Endodermal cell (in vitro differentiated cells): ENCODE results near the gene SLC6A9. TPM values are rescaled to one million over a fixed set of nuclear protein-coding genes. Genes with fewer than 3 reads are reported as not detected.

ENCODE experiments used
- DNase-seq: peaks from one replicate; pipeline ENCODE4 v3.0.0-alpha.2; 2017
- H3K27ac ChIP-seq: 2 replicates; pipeline ENCODE4 v1.5.1; 2013; ENCODE audit warnings: mild to moderate bottlenecking, low read depth, low read length, moderate library complexity
- H3K27me3 ChIP-seq: 2 replicates; pipeline ENCODE4 v1.6.1; 2013; ENCODE audit warnings: mild to moderate bottlenecking, low read length, moderate library complexity; ENCODE audit not compliant: insufficient read depth, control insufficient read depth, poor library complexity, severe bottlenecking
- H3K36me3 ChIP-seq: 2 replicates; pipeline ENCODE4 v1.7.0; 2013; ENCODE audit warnings: mild to moderate bottlenecking, low read length, moderate library complexity; ENCODE audit not compliant: control insufficient read depth, insufficient read depth
- H3K4me1 ChIP-seq: one replicate; pipeline ENCODE4 v1.7.0; 2013; ENCODE audit warnings: low read length; ENCODE audit not compliant: control insufficient read depth, insufficient read depth
- H3K4me3 ChIP-seq: 2 replicates; pipeline ENCODE4 v1.5.1; 2013; ENCODE audit warnings: mild to moderate bottlenecking, low read length, moderate library complexity
- H3K9ac ChIP-seq: 2 replicates; pipeline ENCODE4 v1.6.1; 2013; ENCODE audit warnings: mild to moderate bottlenecking, low read length, moderate library complexity; ENCODE audit not compliant: poor library complexity, severe bottlenecking; ENCODE audit errors: extremely low read depth
- H3K9me3 ChIP-seq: 2 replicates; pipeline ENCODE4 v1.6.1; 2013; ENCODE audit warnings: mild to moderate bottlenecking, low read length, moderate library complexity; ENCODE audit not compliant: control insufficient read depth
- H3K27ac Mint-ChIP-seq: 2 replicates; pipeline ENCODE4 v1.8.0; 2020; ENCODE audit warnings: mixed read lengths
- H3K27me3 Mint-ChIP-seq: 2 replicates; pipeline ENCODE4 v1.8.0; 2021; ENCODE audit warnings: mild to moderate bottlenecking, mixed read lengths; ENCODE audit not compliant: insufficient read depth
- H3K36me3 Mint-ChIP-seq: 2 replicates; pipeline ENCODE4 v1.8.0; 2020; ENCODE audit warnings: low read depth, mixed read lengths
- H3K4me1 Mint-ChIP-seq: 2 replicates; pipeline ENCODE4 v1.8.0; 2020; ENCODE audit warnings: mixed read lengths
- H3K4me3 Mint-ChIP-seq: 2 replicates; pipeline ENCODE4 v1.8.0; 2020; ENCODE audit warnings: mild to moderate bottlenecking, moderate library complexity, mixed read lengths
- H3K9me3 Mint-ChIP-seq: 2 replicates; pipeline ENCODE4 v1.8.0; 2020; ENCODE audit warnings: mild to moderate bottlenecking, mixed read lengths
- WGBS, 2 experiments: methylation state at CpG; one replicate each; pipeline versions ENCODE4 v1.1.5 to v1.1.7; 2013; ENCODE audit warnings: missing lambda C conversion rate in 2 of 2, mixed read lengths in 1 of 2; ENCODE audit not compliant: insufficient coverage in 1 of 2, insufficient read length in 1 of 2; 5-methylcytosine and 5-hydroxymethylcytosine counted together
- total RNA-seq, 2 donors: library from RNA; stranded (reverse); fragmentation: NEBNext Ultra II Directional in 1 of 2; extraction: Animal tissue kit (Norgen Biotek cat#: 25700) in 1 of 2; gene quantifications; 2 replicates in 1 of 2; 3 replicates in 1 of 2; pipeline ENCODE4 v1.2.1, GENCODE V29; 2021
- TF ChIP-seq, protein P1 (sequence below): fragments of 200-600 bp; sonication (generic); conservative IDR thresholded peaks from 2 replicates; pipeline ENCODE4 v1.5.0; 2021; ENCODE audit warnings: antibody characterized with exemption, mild to moderate bottlenecking

SLC6A9 gene
- total RNA-seq, 2 donors from 2014 or later, result 5.7 to 11.4 TPM

DNA sequence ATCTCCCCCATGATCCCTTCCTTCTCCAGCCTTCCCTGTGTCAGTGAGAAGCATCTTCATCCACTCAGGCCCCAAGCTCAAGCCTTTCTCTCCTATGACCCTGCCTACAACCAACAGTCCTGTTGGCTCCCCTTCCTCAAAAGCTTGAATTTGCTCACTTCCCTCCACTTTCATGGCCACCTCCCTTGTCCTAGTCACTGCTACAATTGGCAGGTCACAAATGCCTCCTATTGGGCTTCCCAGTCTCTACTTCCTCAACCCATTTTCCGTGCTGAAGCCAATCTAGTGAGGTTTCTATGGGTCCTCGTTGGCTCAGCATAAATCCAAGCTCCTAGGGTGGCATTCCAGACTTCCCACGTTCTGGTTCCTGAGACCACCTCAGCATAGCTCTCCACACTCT lies 40.2 kb upstream of the SLC6A9 start:
- Mint-ChIP-seq H3K9me3 (peaks cover 2% of the 10 kb centered on the region), H3K27me3 (peaks cover 29% of the 10 kb centered on the region), H3K36me3 (peaks cover 1% of the 10 kb centered on the region), H3K27ac (no peak overlapping the region), H3K4me1 (peaks cover 1% of the 10 kb centered on the region), H3K4me3 (no peak overlapping the region)
- no peak for DNase-seq
- Histone ChIP-seq H3K4me1 (no peaks in the 10 kb centered on the region), H3K27ac (no peak overlapping the region), H3K27me3 (peaks cover 29% of the 10 kb centered on the region), H3K9me3 (no peaks in the 10 kb centered on the region), H3K36me3 (no peaks in the 10 kb centered on the region), H3K4me3 (no peak overlapping the region), H3K9ac (no peak overlapping the region)
- WGBS, 2 experiments, result 66 to 76% methylated on average over 3 of the region's 3 CpGs
- TF ChIP-seq, protein P1, sequence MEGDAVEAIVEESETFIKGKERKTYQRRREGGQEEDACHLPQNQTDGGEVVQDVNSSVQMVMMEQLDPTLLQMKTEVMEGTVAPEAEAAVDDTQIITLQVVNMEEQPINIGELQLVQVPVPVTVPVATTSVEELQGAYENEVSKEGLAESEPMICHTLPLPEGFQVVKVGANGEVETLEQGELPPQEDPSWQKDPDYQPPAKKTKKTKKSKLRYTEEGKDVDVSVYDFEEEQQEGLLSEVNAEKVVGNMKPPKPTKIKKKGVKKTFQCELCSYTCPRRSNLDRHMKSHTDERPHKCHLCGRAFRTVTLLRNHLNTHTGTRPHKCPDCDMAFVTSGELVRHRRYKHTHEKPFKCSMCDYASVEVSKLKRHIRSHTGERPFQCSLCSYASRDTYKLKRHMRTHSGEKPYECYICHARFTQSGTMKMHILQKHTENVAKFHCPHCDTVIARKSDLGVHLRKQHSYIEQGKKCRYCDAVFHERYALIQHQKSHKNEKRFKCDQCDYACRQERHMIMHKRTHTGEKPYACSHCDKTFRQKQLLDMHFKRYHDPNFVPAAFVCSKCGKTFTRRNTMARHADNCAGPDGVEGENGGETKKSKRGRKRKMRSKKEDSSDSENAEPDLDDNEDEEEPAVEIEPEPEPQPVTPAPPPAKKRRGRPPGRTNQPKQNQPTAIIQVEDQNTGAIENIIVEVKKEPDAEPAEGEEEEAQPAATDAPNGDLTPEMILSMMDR, result no peak

- peaks cover 1% of the 10 kb centered on the region for H3K36me3 Mint-ChIP-seq
- WGBS, 2 experiments, result 86 to 88% methylated on average over 1 to 2 of the region's 2 CpGs
- H3K9me3 ChIP-seq, result no peaks in the 10 kb centered on the region
Observed at GRCh38 chr1:44068442-44068921, 37.2 kb upstream of the SLC6A9 start.

DNA sequence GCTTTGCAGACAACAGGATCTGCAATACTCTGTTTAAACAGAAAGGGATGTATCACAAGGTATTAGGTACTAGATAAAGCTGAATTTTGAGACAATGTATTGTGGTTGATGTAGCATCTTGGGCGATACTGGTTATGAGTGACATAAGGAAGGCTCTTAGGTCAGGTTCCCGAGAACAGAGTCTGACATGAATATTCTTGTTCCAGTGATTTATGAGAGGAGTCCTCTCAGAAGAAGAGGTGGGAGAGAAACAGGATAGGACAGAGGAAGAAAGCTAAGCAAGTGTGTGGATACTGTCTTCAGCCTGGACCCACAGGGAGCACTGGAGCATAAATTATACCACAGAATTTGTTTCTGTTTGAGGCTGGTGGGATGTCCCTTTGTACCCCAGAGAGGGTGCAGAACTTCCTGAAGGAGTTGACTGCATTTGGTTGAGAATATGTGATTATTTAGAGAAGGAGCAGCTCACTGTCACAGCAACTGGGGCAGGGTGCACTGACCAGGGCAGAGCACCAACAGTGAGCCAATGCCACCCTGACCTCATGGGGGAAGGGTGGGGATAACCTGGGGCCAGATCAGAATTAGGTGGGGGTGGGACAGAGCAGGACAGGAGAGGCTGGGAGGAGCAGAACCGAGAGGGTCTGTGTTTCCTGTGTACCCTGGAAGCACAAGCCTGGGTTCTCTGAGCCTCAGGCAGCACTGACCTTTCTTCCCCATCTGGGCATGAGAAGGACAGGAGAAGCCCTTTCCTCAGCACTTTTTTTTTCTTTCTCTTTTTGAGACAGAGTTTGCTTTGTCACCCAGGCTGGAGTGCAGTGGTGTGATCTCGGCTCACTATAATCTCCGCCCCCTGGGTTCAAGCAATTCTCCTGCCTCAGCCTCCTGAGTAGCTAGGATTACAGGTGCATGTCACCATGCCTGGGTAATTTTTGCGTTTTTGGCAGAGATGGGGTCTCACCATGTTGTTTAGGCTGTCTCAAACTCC lies 36.3 kb upstream of the SLC6A9 start:
- no peak overlapping the region for H3K27ac Mint-ChIP-seq
- H3K4me3 Mint-ChIP-seq, result no peak overlapping the region
- Histone ChIP-seq H3K4me1 (no peaks in the 10 kb centered on the region), H3K9me3 (no peaks in the 10 kb centered on the region), H3K9ac (no peak overlapping the region), H3K27ac (no peak overlapping the region), H3K4me3 (no peak overlapping the region), H3K36me3 (no peaks in the 10 kb centered on the region), H3K27me3 (peaks cover 30% of the 10 kb centered on the region)
- peaks cover 1% of the 10 kb centered on the region for H3K4me1 Mint-ChIP-seq
- peaks cover 2% of the 10 kb centered on the region for H3K9me3 Mint-ChIP-seq
- WGBS, 2 experiments, result 77 to 82% methylated on average over 6 of the region's 6 CpGs
- DNase-seq, result no peak
- peaks cover 1% of the 10 kb centered on the region for H3K36me3 Mint-ChIP-seq
- peaks cover 32% of the 10 kb centered on the region for H3K27me3 Mint-ChIP-seq
- TF ChIP-seq, protein P1, result no peak

More at GRCh38 chr1:44068442-44068921, 37.2 kb upstream of the SLC6A9 start:
- Histone ChIP-seq H3K9ac (no peak overlapping the region), H3K36me3 (no peaks in the 10 kb centered on the region), H3K4me1 (no peaks in the 10 kb centered on the region), H3K27me3 (peaks cover 21% of the 10 kb centered on the region), H3K27ac (no peak overlapping the region), H3K4me3 (no peak overlapping the region)
- Mint-ChIP-seq H3K4me1 (peaks cover 1% of the 10 kb centered on the region), H3K9me3 (peaks cover 2% of the 10 kb centered on the region), H3K27me3 (peaks cover 31% of the 10 kb centered on the region), H3K27ac (no peak overlapping the region), H3K4me3 (no peak overlapping the region)
- DNase-seq, result no peak
- TF ChIP-seq, protein P1, result no peak
